Measurements from ENCODE around the gene GRN. TPM values are rescaled to one million over a fixed set of nuclear protein-coding genes. Genes with fewer than 3 reads are reported as not detected.

GRN gene
- total RNA-seq: 41.7 and 44.2 TPM in 2 replicates

GRCh38 chr17:44344939-44345453, at the start of gene GRN:
Gene GRN (plus strand): TSS chr17:44345302. CDS start chr17:44349165, 3,863 bp downstream.
- intact Hi-C loops (cut with micrococcal nuclease): loop anchor here (1.0 to 2.0 kb wide), 2 partner anchors 14 to 145 kb away; no protein-coding TSS in a partner anchor

GRCh38 chr17:44297975-44298374, 47.1 kb upstream of the GRN start:
- intact Hi-C loops (cut with micrococcal nuclease): no loop called here

- intact Hi-C loops (cut with micrococcal nuclease): no loop called here
Observed at GRCh38 chr17:44304651-44305050, 40.5 kb upstream of the GRN start.

- intact Hi-C loops (cut with micrococcal nuclease): loop anchor here (2.0 kb wide), 1 partner anchor 17 kb away; the partner anchor contains the start of gene SLC25A39
Observed at GRCh38 chr17:44307387-44308186, 37.5 kb upstream of the GRN start.

GRCh38 chr17:44308320-44308818, 36.7 kb upstream of the GRN start, which contains the start of gene RUNDC3A:
Gene RUNDC3A (plus strand): TSS chr17:44308601. CDS start chr17:44308833, 232 bp downstream.
- intact Hi-C loops (cut with micrococcal nuclease): loop anchor here (2.0 kb wide), 1 partner anchor 16 kb away; the partner anchor contains the start of gene SLC25A39

- intact Hi-C loops (cut with micrococcal nuclease): loop anchor here (2.0 kb wide), 1 partner anchor 16 kb away; the partner anchor contains the start of gene SLC25A39
Observed at GRCh38 chr17:44308865-44309264, 36.2 kb upstream of the GRN start.

- intact Hi-C loops (cut with micrococcal nuclease): loop anchor here (2.0 kb wide), 1 partner anchor 15 kb away; the partner anchor contains the start of gene SLC25A39
Observed at GRCh38 chr17:44309472-44309871, 35.6 kb upstream of the GRN start.

GRCh38 chr17:44310188-44310587, 34.9 kb upstream of the GRN start:
- intact Hi-C loops (cut with micrococcal nuclease): no loop called here

GRCh38 chr17:44310609-44311376, 34.3 kb upstream of the GRN start:
- intact Hi-C loops (cut with micrococcal nuclease): no loop called here

GRCh38 chr17:44311562-44312181, 33.4 kb upstream of the GRN start:
- intact Hi-C loops (cut with micrococcal nuclease): no loop called here

- intact Hi-C loops (cut with micrococcal nuclease): no loop called here
Observed at GRCh38 chr17:44312396-44313104, 32.6 kb upstream of the GRN start.

GRCh38 chr17:44314031-44314430, 31.1 kb upstream of the GRN start:
- intact Hi-C loops (cut with micrococcal nuclease): no loop called here

GRCh38 chr17:44314524-44314868, 30.6 kb upstream of the GRN start:
- intact Hi-C loops (cut with micrococcal nuclease): no loop called here

- intact Hi-C loops (cut with micrococcal nuclease): no loop called here
Observed at GRCh38 chr17:44314869-44315661, 30.0 kb upstream of the GRN start.

GRCh38 chr17:44315760-44316731, 29.1 kb upstream of the GRN start:
- intact Hi-C loops (cut with micrococcal nuclease): no loop called here

- intact Hi-C loops (cut with micrococcal nuclease): no loop called here
Observed at GRCh38 chr17:44317545-44317944, 27.6 kb upstream of the GRN start.

GRCh38 chr17:44318077-44318892, 26.8 kb upstream of the GRN start:
- intact Hi-C loops (cut with micrococcal nuclease): no loop called here

GRCh38 chr17:44320066-44320465, 25.0 kb upstream of the GRN start:
- intact Hi-C loops (cut with micrococcal nuclease): no loop called here

Measured in T-helper 2 cell treated with Interferon-gamma antibody and Interleukin-4, amounts not matched to agents 100 ng/mL and 5 ng/mL, for 36 hours (primary cell).